HEK293 (cell line): ENCODE results near the gene HOXC11.

Experiments
- CTCF ChIA-PET: fragments of 350-600 bp; formaldehyde crosslinking; extraction: SDS; loops from one replicate; lab custom pipeline; 2021; ENCODE audit warnings: antibody characterized with exemption; lab: Yijun Ruan, JAX
- POLR2A ChIA-PET: fragments of 300-600 bp; formaldehyde crosslinking; extraction: SDS; loops from one replicate; lab custom pipeline; 2020; ENCODE audit warnings: antibody characterized with exemption, inconsistent platforms; lab: Yijun Ruan, JAX
- H3K27ac ChIP-seq: fragments of 200-500 bp; sonication (Bioruptor generic); 2 replicates; pipeline ENCODE4 v1.5.1; 2014; ENCODE audit warnings: low read depth, low read length, control low read depth, inconsistent platforms; ENCODE audit errors: extremely low read depth
- H3K36me3 ChIP-seq, 2 experiments: fragments of 200-500 bp in 1 of 2; sonication (Bioruptor generic) in 1 of 2; 1 replicate in 1 of 2; 2 replicates in 1 of 2; pipeline ENCODE4 v1.5.1; 2014 to 2017; ENCODE audit warnings: inconsistent platforms in 2 of 2, low read length in 2 of 2; ENCODE audit not compliant: control insufficient read depth in 2 of 2, insufficient read depth in 1 of 2
- H3K4me1 ChIP-seq: fragments of 200-500 bp; sonication (Bioruptor generic); 2 replicates; pipeline ENCODE4 v1.5.1; 2014; ENCODE audit warnings: mild to moderate bottlenecking, low read length, inconsistent platforms; ENCODE audit not compliant: control insufficient read depth, insufficient read depth
- H3K4me3 ChIP-seq: 2 replicates; pipeline ENCODE4 v1.5.1; 2011; ENCODE audit warnings: low read depth, mild to moderate bottlenecking, control low read depth, low read length, moderate library complexity
- H3K9me3 ChIP-seq: fragments of 200-500 bp; sonication (Bioruptor generic); 2 replicates; pipeline ENCODE4 v1.5.1; 2014; ENCODE audit warnings: low read depth, low read length, inconsistent platforms; ENCODE audit not compliant: control insufficient read depth, insufficient read depth
- AEBP2 ChIP-seq: fragments of 450-650 bp; formaldehyde crosslinking; IDR thresholded peaks from 2 replicates; pipeline ENCODE4 v1.5.1; 2016; ENCODE audit warnings: missing biosample characterization, missing genetic modification characterization, borderline replicate concordance
- GLIS2 ChIP-seq: fragments of 450-650 bp; formaldehyde crosslinking; IDR thresholded peaks from 2 replicates; pipeline ENCODE4 v1.5.1; 2016; ENCODE audit warnings: missing biosample characterization, missing genetic modification characterization
- HOXC10 ChIP-seq: sonication (generic); formaldehyde crosslinking; IDR thresholded peaks from 2 replicates; pipeline ENCODE4 v1.8.1; 2023; ENCODE audit warnings: mild to moderate bottlenecking, missing genetic modification reagents
- IKZF3 ChIP-seq: fragments of 450-650 bp; IDR thresholded peaks from 2 replicates; pipeline ENCODE4 v1.5.0; 2018; ENCODE audit warnings: missing biosample characterization, mild to moderate bottlenecking, missing genetic modification characterization, moderate library complexity
- MEIS1 ChIP-seq: sonication (generic); formaldehyde crosslinking; IDR thresholded peaks from 2 replicates; pipeline ENCODE4 v1.8.1; 2022; ENCODE audit warnings: missing genetic modification reagents, mild to moderate bottlenecking, borderline replicate concordance
- OVOL3 ChIP-seq: fragments of 450-650 bp; formaldehyde crosslinking; IDR thresholded peaks from 2 replicates; pipeline ENCODE4 v1.5.1; 2016; ENCODE audit warnings: missing biosample characterization, missing genetic modification characterization
- PRDM1 ChIP-seq: fragments of 450-650 bp; formaldehyde crosslinking; IDR thresholded peaks from 2 replicates; pipeline ENCODE4; 2016; ENCODE audit warnings: missing biosample characterization, missing genetic modification characterization
- RBAK ChIP-seq: fragments of 450-650 bp; formaldehyde crosslinking; IDR thresholded peaks from 2 replicates; pipeline ENCODE4 v1.5.1; 2016; ENCODE audit warnings: missing biosample characterization, missing genetic modification characterization
- SP2 ChIP-seq: fragments of 450-650 bp; formaldehyde crosslinking; IDR thresholded peaks from 2 replicates; pipeline ENCODE4 v1.5.1; 2016; ENCODE audit warnings: missing biosample characterization, missing genetic modification characterization
- SP3 ChIP-seq: fragments of 450-650 bp; formaldehyde crosslinking; IDR thresholded peaks from 2 replicates; pipeline ENCODE4 v1.5.1; 2016; ENCODE audit warnings: missing biosample characterization, missing genetic modification characterization
- SP7 ChIP-seq: fragments of 450-650 bp; formaldehyde crosslinking; IDR thresholded peaks from 2 replicates; pipeline ENCODE4 v1.5.1; 2016; ENCODE audit warnings: missing biosample characterization, missing genetic modification characterization
- TSHZ1 ChIP-seq: fragments of 450-650 bp; formaldehyde crosslinking; IDR thresholded peaks from 2 replicates; pipeline ENCODE4 v1.5.1; 2016; ENCODE audit warnings: missing biosample characterization, missing genetic modification characterization, borderline replicate concordance
- ZIC2 ChIP-seq: fragments of 450-650 bp; formaldehyde crosslinking; IDR thresholded peaks from 2 replicates; pipeline ENCODE4 v1.5.1; 2016; ENCODE audit warnings: missing biosample characterization, missing genetic modification characterization
- ZNF133 ChIP-seq: fragments of 450-650 bp; formaldehyde crosslinking; IDR thresholded peaks from 2 replicates; pipeline ENCODE4 v1.5.1; 2016; ENCODE audit warnings: missing biosample characterization, missing genetic modification characterization
- ZNF16 ChIP-seq: fragments of 450-650 bp; formaldehyde crosslinking; IDR thresholded peaks from 2 replicates; pipeline ENCODE4 v1.5.1; 2016; ENCODE audit warnings: low read depth, missing biosample characterization, missing genetic modification characterization
- ZNF169 ChIP-seq: fragments of 450-650 bp; formaldehyde crosslinking; IDR thresholded peaks from 2 replicates; pipeline ENCODE4 v1.5.1; 2016; ENCODE audit warnings: missing biosample characterization, missing genetic modification characterization
- ZNF23 ChIP-seq: fragments of 450-650 bp; formaldehyde crosslinking; IDR thresholded peaks from 2 replicates; pipeline ENCODE4 v1.5.1; 2016; ENCODE audit warnings: missing biosample characterization, missing genetic modification characterization, borderline replicate concordance
- ZNF239 ChIP-seq: fragments of 450-650 bp; formaldehyde crosslinking; IDR thresholded peaks from 2 replicates; pipeline ENCODE4 v1.5.1; 2016; ENCODE audit warnings: missing biosample characterization, missing genetic modification characterization
- ZNF571 ChIP-seq: fragments of 450-650 bp; formaldehyde crosslinking; IDR thresholded peaks from 2 replicates; pipeline ENCODE4 v1.5.0; 2017; ENCODE audit warnings: missing biosample characterization, missing genetic modification characterization
- ZNF596 ChIP-seq: fragments of 450-650 bp; IDR thresholded peaks from 2 replicates; pipeline ENCODE4 v1.5.0; 2018; ENCODE audit warnings: missing biosample characterization, mild to moderate bottlenecking, missing genetic modification characterization, moderate library complexity
- ZNF621 ChIP-seq: fragments of 450-650 bp; formaldehyde crosslinking; IDR thresholded peaks from 2 replicates; pipeline ENCODE4 v1.5.1; 2017; ENCODE audit warnings: missing biosample characterization, missing genetic modification characterization
- ZNF658 ChIP-seq: fragments of 450-650 bp; formaldehyde crosslinking; IDR thresholded peaks from 2 replicates; pipeline ENCODE4; 2016; ENCODE audit warnings: missing biosample characterization, missing genetic modification characterization
- ZNF670 ChIP-seq: fragments of 450-650 bp; formaldehyde crosslinking; IDR thresholded peaks from 2 replicates; pipeline ENCODE4 v1.5.1; 2016; ENCODE audit warnings: missing biosample characterization, missing genetic modification characterization, low read depth
- ZNF76 ChIP-seq: fragments of 450-650 bp; formaldehyde crosslinking; IDR thresholded peaks from 2 replicates; pipeline ENCODE4; 2016; ENCODE audit warnings: low read depth, missing biosample characterization, missing genetic modification characterization, borderline replicate concordance
- ZSCAN16 ChIP-seq: fragments of 450-650 bp; formaldehyde crosslinking; IDR thresholded peaks from 2 replicates; pipeline ENCODE4 v1.5.1; 2016; ENCODE audit warnings: missing biosample characterization, missing genetic modification characterization
- ZSCAN23 ChIP-seq: fragments of 450-650 bp; formaldehyde crosslinking; IDR thresholded peaks from 2 replicates; pipeline ENCODE4 v1.5.1; 2016; ENCODE audit warnings: missing biosample characterization, missing genetic modification characterization
- TF ChIP-seq, protein P1 (sequence below): fragments of 450-650 bp; formaldehyde crosslinking; IDR thresholded peaks from 2 replicates; pipeline ENCODE4 v1.5.1; 2017; ENCODE audit warnings: missing biosample characterization, missing genetic modification characterization
- TF ChIP-seq, protein P2 (sequence below): fragments of 450-650 bp; formaldehyde crosslinking; IDR thresholded peaks from 2 replicates; pipeline ENCODE4; 2016; ENCODE audit warnings: missing biosample characterization, missing genetic modification characterization

Gene HOXC11

DNA sequence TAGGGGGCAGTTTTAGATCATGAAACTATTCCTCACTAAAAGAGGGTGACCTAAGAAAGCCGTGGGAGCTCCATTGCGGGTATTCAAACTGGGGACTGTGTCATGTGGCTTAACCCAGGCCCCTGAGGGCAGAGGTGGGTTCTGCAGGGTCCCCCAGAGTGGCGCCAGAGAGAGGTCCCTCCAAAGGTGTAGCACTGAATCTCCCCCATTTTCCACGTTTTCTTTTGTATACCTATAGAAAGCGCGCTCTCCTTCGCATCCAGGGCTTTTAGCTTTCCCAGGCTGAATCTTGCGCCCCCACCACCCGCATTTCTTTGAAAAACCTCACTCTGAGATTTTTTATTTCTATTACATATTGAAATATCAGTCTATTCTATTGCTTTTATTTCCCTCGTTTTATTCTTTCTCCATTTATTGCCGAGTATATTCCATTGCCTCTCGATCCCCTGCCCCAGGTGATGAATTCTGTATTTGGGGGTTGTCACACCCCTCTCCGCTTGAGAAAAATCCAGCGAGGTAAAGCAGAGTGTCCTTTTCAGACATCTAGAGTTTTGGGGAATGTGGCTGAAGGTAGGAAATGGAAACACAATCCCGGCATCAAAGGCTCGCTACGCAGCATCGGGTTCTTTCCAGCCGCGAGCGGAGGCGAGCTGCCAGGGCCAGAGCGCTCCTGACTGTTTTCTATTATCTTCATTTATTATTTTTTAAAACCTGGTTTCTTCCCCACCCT, 35.2 kb upstream of the HOXC11 start (continued):
- no peak for TF ChIP-seq TSHZ1 (tag by site-specific recombination)

DNA sequence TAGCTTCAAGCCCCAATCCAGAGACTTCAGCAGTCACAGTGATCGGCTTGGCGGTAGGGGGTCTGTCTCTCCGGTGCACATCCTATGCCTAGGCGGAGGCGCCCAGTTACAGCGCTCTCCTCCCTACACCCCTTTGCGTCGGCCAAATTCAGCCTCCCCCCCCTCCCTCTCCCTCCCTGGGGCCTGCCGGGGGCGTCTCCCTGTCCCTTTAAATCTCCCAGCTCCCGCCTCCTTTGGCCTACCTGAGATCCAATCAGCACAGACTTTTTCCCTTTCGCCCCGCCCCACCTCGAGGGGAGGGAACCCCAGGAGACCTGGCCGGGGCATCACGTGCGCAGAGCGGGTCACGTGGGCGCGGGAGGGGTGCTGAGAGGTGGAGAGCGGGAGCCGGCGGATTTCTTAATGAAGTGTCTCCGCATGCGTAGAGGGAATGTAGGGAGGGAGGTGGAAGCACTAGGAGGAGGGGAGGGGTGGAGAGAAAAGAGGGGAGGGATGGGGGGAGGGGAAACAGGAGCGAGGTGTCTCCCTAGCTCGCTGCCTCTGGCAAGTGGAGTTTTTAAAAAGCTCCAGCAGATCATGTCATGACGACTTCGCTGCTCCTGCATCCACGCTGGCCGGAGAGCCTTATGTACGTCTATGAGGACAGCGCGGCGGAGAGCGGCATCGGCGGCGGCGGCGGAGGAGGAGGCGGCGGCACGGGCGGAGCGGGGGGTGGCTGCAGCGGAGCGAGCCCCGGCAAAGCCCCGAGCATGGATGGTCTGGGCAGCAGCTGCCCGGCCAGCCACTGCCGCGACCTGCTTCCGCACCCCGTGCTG, 34.4 kb upstream of the HOXC11 start, which contains the start of gene HOXC13:
TSS of gene HOXC13 (plus strand) at position 506 of the 815 bp plus-strand sequence. CDS start at position 582, 76 bp downstream.
- Histone ChIP-seq H3K27ac (peak within 1 kb of the TSS; percentile 94), H3K9me3 (no peaks in the 10 kb centered on the region), H3K4me1 (peaks cover 6% of the 10 kb centered on the region; the same call in 1 of the 2 replicates), H3K36me3 (no peaks in the 10 kb centered on the region), H3K4me3 (peak within 1 kb of the TSS; percentile 63)
- CTCF ChIA-PET = interaction anchor here (0.5 to 2.2 kb wide), 14 partner anchors 46 to 463 kb away, joined by 3 to 7 read pairs (median 4); partner anchors contain the start of gene HOXC10
- POLR2A ChIA-PET = interaction anchor here (0.6 to 2.0 kb wide), 18 partner anchors 11 to 662 kb away, joined by 3 to 13 read pairs (median 4); partner anchors contain the start of genes ATP5MC2, CISTR, HOXC10 and HOXC5
- TF ChIP-seq ZIC2 (tag by site-specific recombination) (peak; percentile 91), ZNF658 (no peak), SP3 (tag by site-specific recombination) (peak; percentile 98), SP2 (peak; percentile 97), RBAK (tag by site-specific recombination) (no peak), ZNF239 (tag by site-specific recombination) (no peak), GLIS2 (tag by site-specific recombination) (peak; percentile 100), ZNF16 (tag by site-specific recombination) (no peak), ZSCAN16 (no peak), SP7 (tag by site-specific recombination) (peak; percentile 72), ZNF621 (tag by site-specific recombination) (no peak), ZNF133 (no peak), ZNF571 (tag by site-specific recombination) (no peak), HOXC10 (no peak), PRDM1 (tag by site-specific recombination) (no peak), ZNF670 (tag by site-specific recombination) (no peak), ZNF169 (tag by site-specific recombination) (no peak), AEBP2 (tag by site-specific recombination) (no peak), IKZF3 (tag by site-specific recombination) (peak; percentile 38; the same call in 1 of the 2 replicates), OVOL3 (no peak), MEIS1 (CRISPR knock-in tag) (no peak), ZSCAN23 (tag by site-specific recombination) (no peak), ZNF596 (tag by site-specific recombination) (peak; percentile 56; the same call in 1 of the 2 replicates), ZNF23 (no peak), ZNF76 (tag by site-specific recombination) (peak; percentile 82)
- TF ChIP-seq, protein P1, sequence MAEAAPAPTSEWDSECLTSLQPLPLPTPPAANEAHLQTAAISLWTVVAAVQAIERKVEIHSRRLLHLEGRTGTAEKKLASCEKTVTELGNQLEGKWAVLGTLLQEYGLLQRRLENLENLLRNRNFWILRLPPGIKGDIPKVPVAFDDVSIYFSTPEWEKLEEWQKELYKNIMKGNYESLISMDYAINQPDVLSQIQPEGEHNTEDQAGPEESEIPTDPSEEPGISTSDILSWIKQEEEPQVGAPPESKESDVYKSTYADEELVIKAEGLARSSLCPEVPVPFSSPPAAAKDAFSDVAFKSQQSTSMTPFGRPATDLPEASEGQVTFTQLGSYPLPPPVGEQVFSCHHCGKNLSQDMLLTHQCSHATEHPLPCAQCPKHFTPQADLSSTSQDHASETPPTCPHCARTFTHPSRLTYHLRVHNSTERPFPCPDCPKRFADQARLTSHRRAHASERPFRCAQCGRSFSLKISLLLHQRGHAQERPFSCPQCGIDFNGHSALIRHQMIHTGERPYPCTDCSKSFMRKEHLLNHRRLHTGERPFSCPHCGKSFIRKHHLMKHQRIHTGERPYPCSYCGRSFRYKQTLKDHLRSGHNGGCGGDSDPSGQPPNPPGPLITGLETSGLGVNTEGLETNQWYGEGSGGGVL = peak; percentile 90
- TF ChIP-seq, protein P2, sequence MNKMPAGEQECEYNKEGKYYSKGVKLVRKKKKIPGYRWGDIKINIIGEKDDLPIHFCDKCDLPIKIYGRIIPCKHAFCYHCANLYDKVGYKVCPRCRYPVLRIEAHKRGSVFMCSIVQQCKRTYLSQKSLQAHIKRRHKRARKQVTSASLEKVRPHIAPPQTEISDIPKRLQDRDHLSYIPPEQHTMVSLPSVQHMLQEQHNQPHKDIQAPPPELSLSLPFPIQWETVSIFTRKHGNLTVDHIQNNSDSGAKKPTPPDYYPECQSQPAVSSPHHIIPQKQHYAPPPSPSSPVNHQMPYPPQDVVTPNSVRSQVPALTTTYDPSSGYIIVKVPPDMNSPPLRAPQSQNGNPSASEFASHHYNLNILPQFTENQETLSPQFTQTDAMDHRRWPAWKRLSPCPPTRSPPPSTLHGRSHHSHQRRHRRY = no peak
